HG03457 (cell line): Measurements from ENCODE around the gene ERC2.

ENCODE experiments used
- ATAC-seq: cut with Tn5 transposase; IDR thresholded peaks from one replicate; pipeline ENCODE4 v1.9.1; 2021; ENCODE audit warnings: moderate number of reproducible peaks; ENCODE audit not compliant: unreplicated experiment

The ERC2 gene

DNA sequence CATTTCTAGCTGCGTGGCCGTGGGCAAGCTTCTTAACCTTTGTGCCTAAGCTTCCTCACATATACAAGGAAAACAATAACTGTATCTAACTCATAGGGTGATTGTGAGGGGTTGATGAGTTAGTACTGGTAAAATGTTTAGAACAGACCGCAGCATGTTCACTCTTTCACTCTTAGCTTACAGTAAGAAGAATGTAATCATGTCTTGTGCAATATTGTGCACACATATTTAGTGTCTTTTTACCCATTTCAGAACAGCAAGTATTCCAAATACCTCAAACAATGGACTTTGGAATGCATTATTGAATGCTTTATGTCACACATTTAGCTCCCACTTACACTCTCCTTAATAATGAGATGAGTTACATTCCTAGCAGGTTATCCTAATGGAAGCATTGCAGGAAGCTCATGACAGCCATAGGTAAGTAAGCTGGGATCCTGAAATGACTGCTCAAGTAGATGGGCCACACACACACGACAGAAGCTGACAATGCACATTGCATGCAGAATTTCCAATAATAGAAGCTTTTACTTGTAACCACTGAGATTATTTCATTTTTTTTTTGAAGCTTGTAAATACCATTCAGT lies 512.3 kb downstream of the ERC2 start:
- no peak for ATAC-seq

DNA sequence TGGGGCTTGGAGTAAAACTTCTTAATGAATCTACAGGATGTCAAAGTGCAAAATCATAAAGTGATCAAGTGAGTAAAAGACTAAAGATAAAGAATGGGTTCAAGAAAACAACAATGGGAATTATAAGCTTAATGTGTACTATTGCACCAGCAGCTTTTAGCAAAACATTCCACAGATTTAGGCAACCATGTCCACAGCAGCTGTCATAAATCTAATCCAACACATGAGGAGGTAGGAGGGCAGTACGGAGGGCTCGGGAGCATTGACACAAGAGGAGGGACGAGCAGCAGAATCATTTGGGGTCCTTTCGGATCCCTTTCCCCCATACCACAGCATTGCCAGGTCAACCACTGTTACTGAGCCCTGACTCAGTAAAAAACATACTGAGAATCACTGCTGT lies 516.9 kb downstream of the ERC2 start:
- ATAC-seq, result no peak

DNA sequence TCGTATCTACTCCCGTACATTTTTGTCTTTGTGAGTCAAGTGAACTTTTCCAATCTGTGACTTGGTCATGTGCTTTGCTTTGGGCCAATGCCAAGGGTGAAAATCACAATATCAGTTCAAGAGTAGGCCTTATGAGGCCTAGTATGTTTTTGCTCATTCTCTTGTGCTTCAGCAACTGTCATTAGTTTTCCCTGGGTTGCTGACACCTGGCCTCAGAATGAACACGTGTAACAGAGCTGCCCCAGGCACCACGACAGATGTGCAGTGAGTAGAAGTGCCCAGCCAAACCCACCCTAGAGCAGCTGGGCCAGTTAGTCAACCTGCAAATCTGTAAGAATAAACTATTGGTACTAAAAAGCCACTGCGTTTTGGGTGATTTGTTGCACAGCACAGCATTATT lies 520.9 kb downstream of the ERC2 start:
- ATAC-seq, result no peak

DNA sequence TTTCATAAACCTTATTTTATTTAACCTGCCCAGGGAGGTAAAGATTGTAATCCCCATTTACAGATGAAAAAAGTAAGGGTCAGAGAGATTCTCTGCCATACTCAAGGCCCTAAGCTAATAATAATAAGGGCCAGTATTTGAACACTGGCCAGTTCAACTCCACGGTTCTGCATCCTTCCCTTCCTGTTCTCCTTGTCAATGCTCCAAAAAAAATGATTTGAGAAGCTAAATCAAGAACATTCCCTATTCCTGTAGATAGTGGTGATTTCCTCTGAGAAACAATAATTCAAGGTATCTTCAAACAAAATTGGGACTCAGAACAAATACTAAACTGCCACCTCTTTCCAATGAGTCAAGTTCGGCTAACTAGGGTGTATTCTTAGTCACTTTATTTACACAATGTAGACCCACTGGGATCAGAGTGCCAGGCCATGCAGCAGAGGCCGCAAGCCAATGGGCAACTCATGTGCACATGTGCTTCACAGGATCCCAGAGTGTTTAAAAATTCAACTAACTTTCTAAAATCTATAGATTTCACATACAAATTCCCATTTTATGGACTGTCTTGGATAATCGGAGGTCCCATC lies 521.6 kb downstream of the ERC2 start:
- ATAC-seq, result no peak

GRCh38 chr3:55942868-55943267 lies 525.4 kb downstream of the ERC2 start:
- ATAC-seq, result no peak

DNA sequence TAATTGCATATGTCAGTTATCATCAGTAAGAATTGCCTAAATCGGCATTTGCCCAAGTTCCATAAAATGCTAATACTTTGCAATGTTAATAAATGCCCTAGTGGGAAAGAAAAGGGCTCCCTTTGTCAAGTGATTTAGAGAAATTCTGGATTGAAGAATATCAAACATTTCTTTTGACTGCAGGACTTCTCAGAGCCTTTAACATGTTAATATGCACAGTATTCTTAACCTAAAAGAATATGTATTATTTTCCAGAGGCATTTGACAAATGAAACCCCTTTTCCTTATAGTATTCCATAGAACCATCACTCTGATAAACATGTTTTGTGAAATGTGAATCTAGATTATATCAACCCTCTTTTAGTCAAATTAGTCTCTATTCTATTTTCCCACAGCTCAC lies 529.0 kb downstream of the ERC2 start:
- ATAC-seq, result no peak

GRCh38 chr3:55937301-55937700 lies 531.0 kb downstream of the ERC2 start:
- ATAC-seq, result no peak

DNA sequence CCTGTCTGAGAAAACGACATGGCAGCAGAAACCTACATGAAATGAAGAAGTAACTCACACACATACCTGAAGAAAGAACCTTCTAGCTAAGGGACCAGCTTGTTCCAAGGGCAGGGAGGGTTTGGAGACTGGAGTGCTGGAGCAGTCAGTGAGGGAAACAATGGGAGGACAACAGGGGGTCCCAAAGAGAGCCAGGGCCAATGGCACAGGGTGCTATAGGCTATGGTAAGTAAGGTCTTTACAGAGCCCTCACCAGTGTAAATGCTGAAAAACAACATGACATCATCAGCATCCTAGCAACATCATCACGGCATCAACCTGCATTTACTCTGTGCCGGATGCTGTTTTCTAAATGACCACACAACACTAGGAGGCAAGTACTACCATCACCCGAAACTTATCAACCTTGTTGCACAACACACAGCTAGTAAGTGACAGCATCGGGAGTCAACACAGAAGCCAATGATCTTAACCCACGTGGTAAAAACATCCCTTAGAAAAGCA lies 531.7 kb downstream of the ERC2 start:
- no peak for ATAC-seq

DNA sequence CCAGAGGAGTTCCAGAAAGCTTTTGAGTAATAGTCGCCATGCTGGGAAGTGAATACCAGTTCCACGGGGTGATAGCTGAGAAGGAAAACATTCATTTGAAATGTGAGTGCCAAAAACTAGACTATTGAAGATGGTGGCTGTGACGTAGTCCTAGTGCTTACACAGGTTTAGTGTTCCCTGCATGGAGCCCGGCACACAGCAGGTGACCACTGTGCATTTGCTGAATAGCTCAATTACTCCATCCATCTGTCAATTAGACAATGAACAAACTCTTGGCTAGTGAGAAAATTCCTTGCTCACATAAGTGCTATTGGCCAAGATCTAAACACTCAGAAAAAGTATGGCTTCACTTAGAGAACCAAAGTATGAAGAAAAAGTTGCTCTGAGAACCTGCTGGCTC lies 533.0 kb downstream of the ERC2 start:
- no peak for ATAC-seq

DNA sequence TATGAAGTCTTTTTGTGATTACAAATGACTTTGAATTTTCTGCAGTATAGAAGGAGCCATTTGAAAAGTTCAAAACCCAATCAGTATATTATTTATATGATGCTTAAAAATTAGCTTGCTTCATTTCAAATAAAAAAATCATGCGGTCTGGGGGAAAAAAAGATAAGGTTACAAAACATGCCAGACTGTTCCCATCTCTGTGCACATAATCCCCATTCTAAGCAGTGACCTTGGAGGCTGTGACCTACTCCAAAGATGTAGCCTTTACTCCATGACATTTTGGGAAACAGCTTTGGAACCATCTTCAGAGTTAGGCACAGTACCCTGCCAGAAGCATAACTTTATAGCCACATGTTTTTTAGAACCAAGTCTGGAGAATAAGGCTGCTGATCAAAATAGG lies 533.5 kb downstream of the ERC2 start:
- no peak for ATAC-seq

DNA sequence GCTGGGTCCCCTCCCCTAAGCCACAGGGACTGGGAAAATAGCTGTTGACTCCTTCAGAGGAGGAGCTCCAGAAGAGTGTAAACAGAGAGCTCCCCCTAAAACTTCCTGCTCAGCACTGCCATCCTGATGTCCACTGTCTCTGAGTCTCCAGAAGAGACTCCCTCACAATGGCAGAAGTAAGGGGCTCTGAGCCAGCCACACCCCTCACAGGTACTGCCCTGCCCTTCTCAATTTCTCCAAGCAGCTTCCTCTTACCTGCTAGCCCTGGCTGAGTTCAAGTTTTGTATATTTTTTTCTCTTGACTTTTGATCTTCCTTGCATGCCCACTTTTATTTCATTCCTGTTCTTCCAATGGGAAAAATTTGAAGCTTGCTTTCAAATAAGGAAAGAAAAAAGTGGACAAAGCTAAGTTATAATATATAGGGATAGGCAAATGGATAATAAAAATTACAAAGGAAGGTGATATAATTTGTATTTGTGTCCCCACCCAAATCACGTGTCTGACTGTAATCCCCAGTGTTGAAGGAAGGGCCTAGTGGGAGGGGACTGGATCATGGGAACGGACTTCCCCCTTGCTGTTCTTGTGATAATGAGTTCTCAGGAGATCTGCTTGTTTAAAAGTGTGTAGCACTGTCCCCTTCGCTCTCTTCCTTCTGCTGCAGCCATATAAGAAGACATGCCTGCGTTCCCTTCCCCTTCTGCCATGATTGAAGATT lies 539.0 kb downstream of the ERC2 start:
- ATAC-seq, result no peak

GRCh38 chr3:55923626-55924025 lies 544.6 kb downstream of the ERC2 start:
- no peak for ATAC-seq

- no peak for ATAC-seq
Observed at GRCh38 chr3:55923207-55923606, 545.1 kb downstream of the ERC2 start.

- no peak for ATAC-seq
Observed at GRCh38 chr3:55912880-55913279, 555.4 kb downstream of the ERC2 start.

DNA sequence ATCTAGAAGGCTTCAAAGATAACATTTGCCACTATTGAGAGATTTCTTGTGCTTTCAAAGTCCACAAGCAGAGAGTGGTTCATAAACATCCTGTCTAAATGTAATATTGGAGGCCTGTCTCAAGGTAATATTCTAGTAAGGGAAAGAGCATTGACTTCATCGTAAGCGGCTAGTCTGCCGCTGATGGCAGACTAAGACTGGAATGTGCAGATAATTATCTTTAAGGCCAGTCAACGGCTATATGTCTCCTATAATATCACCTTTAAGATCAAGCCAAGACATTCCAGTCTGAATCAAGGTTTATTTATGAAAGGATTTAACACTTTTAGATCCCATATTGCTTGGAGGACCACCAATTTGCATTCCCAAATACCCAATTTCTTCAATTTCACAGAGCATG lies 557.0 kb downstream of the ERC2 start:
- ATAC-seq, result no peak

- ATAC-seq, result no peak
Observed at GRCh38 chr3:55910543-55910942, 557.7 kb downstream of the ERC2 start.

- ATAC-seq, result no peak
Observed at GRCh38 chr3:55909373-55909772, 558.9 kb downstream of the ERC2 start.

DNA sequence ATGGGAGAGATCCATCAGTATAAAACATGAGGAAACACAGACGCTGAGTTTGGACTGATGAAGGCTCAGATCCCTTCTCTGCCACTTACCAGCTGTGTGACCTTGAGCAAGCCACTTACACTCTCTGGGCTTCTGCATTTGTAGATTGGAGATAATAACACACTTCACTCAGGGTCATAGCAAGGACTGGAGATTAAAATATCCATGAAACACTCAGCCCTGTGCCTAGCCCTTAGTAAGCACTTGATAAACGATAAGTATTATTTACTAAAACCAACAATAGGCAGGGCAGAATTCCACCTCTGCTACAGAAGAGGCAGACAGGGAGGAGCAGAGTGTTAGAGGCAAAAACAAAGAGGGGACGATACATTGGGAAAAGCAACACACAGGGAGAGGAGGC lies 560.7 kb downstream of the ERC2 start:
- no peak for ATAC-seq

- ATAC-seq, result no peak
Observed at GRCh38 chr3:55906896-55907295, 561.4 kb downstream of the ERC2 start.

GRCh38 chr3:55904716-55905115 lies 563.6 kb downstream of the ERC2 start:
- ATAC-seq, result no peak

DNA sequence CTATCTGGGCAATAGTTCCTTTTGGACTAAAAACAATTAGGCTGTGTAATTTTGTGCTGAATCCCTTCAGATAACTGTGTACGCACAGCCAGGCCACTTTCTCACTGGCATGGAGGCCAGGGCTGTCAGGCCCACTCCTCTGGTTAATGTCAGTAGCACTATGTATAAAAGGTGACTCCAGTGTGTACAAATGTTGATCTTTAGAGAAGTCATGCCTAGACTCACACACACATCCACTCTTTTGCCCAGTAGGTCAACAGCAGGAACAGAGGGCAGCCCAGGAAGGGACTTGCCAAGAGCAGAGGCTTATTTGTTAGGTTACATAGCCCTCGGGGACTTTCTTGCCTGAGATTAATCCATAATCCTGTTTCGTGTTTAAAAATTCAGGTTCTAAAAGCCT lies 564.6 kb downstream of the ERC2 start:
- ATAC-seq, result no peak

DNA sequence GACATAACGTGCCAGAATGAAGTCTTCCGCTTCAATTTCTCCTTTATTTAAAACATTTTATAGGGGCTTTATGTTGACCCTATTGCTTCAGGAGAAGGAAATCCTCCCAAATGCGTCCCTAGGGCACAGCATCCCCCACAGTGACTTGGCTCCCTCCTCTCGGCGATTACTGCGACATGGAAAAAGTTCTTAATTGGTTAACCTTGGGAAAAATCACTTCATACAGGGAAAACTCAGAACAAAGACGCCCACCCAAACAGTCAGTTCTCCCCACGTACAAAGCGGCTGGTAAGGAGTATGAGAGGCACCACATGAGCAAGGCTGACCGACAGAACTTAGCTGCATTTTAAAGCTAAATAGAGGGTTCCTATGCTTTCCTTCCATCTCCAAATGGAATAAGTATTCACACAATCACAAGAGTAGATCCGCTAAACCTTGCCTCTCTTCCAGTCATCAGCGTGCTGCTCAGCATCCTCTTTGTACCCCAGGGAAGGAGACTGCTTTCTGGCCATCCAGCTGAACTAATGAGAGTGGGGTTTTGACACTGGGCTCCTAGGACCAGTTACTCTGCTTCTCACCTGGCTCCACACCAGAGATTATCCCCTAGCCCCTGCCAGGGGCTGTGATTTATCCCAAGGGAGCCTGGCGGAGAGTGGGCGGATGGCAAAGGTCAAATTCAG lies 565.9 kb downstream of the ERC2 start:
- ATAC-seq, result no peak
